GM18502 (cell line): ENCODE results near the gene TSEN15.

Experiments used
- ATAC-seq: cut with Tn5 transposase; IDR thresholded peaks from one replicate; pipeline ENCODE4 v1.9.1; 2021; ENCODE audit warnings: mild to moderate bottlenecking; ENCODE audit not compliant: unreplicated experiment, poor library complexity

TSEN15 gene

GRCh38 chr1:184050636-184051035 lies 894 bp upstream of the TSEN15 start:
- no peak for ATAC-seq

GRCh38 chr1:184051138-184051484 lies 419 bp upstream of the TSEN15 start:
- no peak for ATAC-seq

GRCh38 chr1:184052194-184052559 lies 647 bp downstream of the TSEN15 start:
- no peak for ATAC-seq

- no peak for ATAC-seq
Measured at GRCh38 chr1:184052750-184053149, 1.2 kb downstream of the TSEN15 start.

- ATAC-seq, result no peak
Measured at GRCh38 chr1:184053881-184054280, 2.4 kb downstream of the TSEN15 start.

- no peak for ATAC-seq
Measured at GRCh38 chr1:184056921-184057555, 5.5 kb downstream of the TSEN15 start.

- no peak for ATAC-seq
Measured at GRCh38 chr1:184059887-184060286, 8.4 kb downstream of the TSEN15 start.

- no peak for ATAC-seq
Measured at GRCh38 chr1:184060316-184060715, 8.8 kb downstream of the TSEN15 start.

- no peak for ATAC-seq
Measured at GRCh38 chr1:184061396-184062003, 10.0 kb downstream of the TSEN15 start.

GRCh38 chr1:184062640-184063286 lies 11.2 kb downstream of the TSEN15 start:
- ATAC-seq, result no peak

GRCh38 chr1:184065559-184065958 lies 14.0 kb downstream of the TSEN15 start:
- ATAC-seq, result no peak

- no peak for ATAC-seq
Measured at GRCh38 chr1:184068354-184068753, 16.8 kb downstream of the TSEN15 start.

- ATAC-seq, result no peak
Measured at GRCh38 chr1:184069675-184070074, 18.1 kb downstream of the TSEN15 start.

- no peak for ATAC-seq
Measured at GRCh38 chr1:184072376-184072775, 20.8 kb downstream of the TSEN15 start.

- ATAC-seq, result no peak
Measured at GRCh38 chr1:184074383-184074782, 22.9 kb downstream of the TSEN15 start.

GRCh38 chr1:184075055-184076029 lies 23.8 kb downstream of the TSEN15 start:
- ATAC-seq, result peak; percentile 55

GRCh38 chr1:184078564-184079249 lies 27.2 kb downstream of the TSEN15 start:
- no peak for ATAC-seq

GRCh38 chr1:184080309-184080708 lies 28.8 kb downstream of the TSEN15 start:
- ATAC-seq, result no peak

GRCh38 chr1:184082541-184083415 lies 31.2 kb downstream of the TSEN15 start:
- no peak for ATAC-seq
